ENCODE measurements around the gene AIF1. TPM values are rescaled to one million over a fixed set of nuclear protein-coding genes. Genes with fewer than 3 reads are reported as not detected.
"Not testable (repeated sequence)": the region's sequence is repeated elsewhere in the genome, so short reads cannot be mapped to it uniquely, and the experiment has no call there.

AIF1 gene
- total RNA-seq, 1 donor from 2014 or later, result 15.2 TPM

DNA sequence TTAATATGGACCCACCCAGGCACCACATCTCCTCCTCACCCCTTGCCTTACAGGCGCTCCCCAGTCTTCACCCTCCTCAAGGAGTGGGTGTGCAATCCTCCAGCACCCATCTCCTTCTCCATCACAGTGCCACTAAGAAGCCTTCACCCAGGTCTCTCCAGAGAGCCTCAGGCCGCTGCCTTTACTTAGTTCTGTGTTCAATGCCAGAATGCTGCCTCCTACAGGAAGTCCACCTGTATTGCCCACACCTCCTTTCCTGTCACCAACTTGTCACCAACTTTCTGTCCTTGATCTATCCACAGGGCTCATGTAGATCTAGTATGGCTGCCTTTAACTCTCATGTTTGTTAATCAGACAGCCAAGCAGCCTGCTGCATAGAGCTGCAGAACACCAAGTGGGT lies 29.5 kb upstream of the AIF1 start:
- intact Hi-C loops (cut with micrococcal nuclease), result no loop called here
- Histone ChIP-seq H3K27ac (replicated peaks) (peak overlapping the region; percentile 53), H3K36me3 (no peaks in the 10 kb centered on the region), H3K4me3 (no peak overlapping the region), H3K27me3 (ENCODE audit: low read depth) (no peaks in the 10 kb centered on the region), H3K4me1 (peaks cover 27% of the 10 kb centered on the region), H3K9me3 (replicated peaks) (no peaks in the 10 kb centered on the region)
- TF ChIP-seq, protein P1, sequence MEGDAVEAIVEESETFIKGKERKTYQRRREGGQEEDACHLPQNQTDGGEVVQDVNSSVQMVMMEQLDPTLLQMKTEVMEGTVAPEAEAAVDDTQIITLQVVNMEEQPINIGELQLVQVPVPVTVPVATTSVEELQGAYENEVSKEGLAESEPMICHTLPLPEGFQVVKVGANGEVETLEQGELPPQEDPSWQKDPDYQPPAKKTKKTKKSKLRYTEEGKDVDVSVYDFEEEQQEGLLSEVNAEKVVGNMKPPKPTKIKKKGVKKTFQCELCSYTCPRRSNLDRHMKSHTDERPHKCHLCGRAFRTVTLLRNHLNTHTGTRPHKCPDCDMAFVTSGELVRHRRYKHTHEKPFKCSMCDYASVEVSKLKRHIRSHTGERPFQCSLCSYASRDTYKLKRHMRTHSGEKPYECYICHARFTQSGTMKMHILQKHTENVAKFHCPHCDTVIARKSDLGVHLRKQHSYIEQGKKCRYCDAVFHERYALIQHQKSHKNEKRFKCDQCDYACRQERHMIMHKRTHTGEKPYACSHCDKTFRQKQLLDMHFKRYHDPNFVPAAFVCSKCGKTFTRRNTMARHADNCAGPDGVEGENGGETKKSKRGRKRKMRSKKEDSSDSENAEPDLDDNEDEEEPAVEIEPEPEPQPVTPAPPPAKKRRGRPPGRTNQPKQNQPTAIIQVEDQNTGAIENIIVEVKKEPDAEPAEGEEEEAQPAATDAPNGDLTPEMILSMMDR (IDR thresholded peaks at IDR 0.05; ENCODE audit: borderline replicate concordance), result no peak
- DNase-seq, result no peak

DNA sequence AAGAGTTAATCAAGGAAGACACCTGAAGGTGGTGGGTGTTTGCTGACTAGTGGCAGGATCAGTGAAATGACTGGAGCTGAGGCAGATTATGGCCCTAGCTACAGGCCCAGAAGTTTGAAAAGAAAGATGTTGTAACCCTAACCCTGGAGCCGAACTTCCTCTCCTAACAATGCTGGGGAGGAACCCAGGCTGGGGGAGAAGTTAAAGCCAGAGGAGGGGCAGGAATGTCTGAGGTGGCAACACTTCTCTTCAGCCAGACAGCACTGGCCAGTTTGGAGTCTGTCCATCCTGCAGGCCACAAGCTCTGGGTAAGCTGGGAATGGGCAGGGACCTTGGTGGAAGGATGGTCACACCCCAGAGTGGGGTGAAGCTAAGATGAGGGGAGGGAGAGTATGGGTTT lies 29.0 kb upstream of the AIF1 start, which contains the start of gene LST1:
LST1 (plus strand) TSS at position 270 of the 400 bp plus-strand sequence. CDS start 1,023 bp downstream, outside the sequence.
- TF ChIP-seq, protein P1 (IDR thresholded peaks at IDR 0.05; ENCODE audit: borderline replicate concordance), result no peak
- H3K27ac ChIP-seq (replicated peaks), result peak within 1 kb of the TSS; percentile 53
- H3K27me3 ChIP-seq (ENCODE audit: low read depth), result no peaks in the 10 kb centered on the region
- H3K9me3 ChIP-seq (replicated peaks), result no peaks in the 10 kb centered on the region
- DNase-seq, result no peak
- intact Hi-C loops (cut with micrococcal nuclease), result no loop called here
- peak within 1 kb of the TSS; percentile 29 for H3K4me3 ChIP-seq
- H3K36me3 ChIP-seq, result no peaks in the 10 kb centered on the region
- peaks cover 23% of the 10 kb centered on the region for H3K4me1 ChIP-seq

DNA sequence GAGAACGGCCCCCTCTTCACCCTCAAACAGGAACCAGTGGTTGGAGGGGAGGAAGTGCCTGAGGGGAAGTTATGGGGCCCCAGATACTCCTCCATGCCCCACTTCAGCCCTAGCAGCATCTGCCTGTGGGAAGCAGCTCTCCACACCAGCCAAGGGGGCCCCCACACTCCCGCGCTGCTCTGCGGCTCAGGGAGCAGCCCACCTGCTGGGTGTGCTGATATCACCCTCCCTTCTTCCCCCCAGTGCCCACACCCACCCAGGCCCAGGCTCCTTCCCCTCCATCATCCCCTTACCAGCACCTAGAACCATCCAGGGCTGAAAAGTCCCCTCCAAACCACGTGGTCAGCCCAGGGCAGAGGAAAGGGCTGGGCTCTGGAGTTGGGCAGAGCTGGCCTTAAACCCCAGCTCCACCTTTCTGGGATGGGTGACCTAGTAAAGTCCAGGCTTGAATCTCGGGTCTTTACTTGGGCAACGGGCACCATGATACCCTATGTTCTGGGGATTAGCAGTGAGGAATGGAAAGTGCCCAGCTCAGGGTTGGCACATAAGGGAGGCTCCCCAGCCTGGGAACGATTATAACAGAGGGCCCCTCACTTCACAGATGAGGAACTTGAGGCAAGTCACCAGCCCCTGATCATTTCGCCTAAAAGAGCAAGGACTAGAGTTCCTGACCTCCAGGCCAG lies 28.3 kb upstream of the AIF1 start:
- no peaks in the 10 kb centered on the region for H3K27me3 ChIP-seq (ENCODE audit: low read depth)
- no peaks in the 10 kb centered on the region for H3K36me3 ChIP-seq
- H3K9me3 ChIP-seq (replicated peaks), result no peaks in the 10 kb centered on the region
- H3K27ac ChIP-seq (replicated peaks), result peak overlapping the region; percentile 49
- DNase-seq, result no peak
- TF ChIP-seq, protein P1 (IDR thresholded peaks at IDR 0.05; ENCODE audit: borderline replicate concordance), result no peak
- intact Hi-C loops (cut with micrococcal nuclease), result no loop called here
- peak overlapping the region; percentile 29 for H3K4me3 ChIP-seq
- peaks cover 16% of the 10 kb centered on the region for H3K4me1 ChIP-seq

DNA sequence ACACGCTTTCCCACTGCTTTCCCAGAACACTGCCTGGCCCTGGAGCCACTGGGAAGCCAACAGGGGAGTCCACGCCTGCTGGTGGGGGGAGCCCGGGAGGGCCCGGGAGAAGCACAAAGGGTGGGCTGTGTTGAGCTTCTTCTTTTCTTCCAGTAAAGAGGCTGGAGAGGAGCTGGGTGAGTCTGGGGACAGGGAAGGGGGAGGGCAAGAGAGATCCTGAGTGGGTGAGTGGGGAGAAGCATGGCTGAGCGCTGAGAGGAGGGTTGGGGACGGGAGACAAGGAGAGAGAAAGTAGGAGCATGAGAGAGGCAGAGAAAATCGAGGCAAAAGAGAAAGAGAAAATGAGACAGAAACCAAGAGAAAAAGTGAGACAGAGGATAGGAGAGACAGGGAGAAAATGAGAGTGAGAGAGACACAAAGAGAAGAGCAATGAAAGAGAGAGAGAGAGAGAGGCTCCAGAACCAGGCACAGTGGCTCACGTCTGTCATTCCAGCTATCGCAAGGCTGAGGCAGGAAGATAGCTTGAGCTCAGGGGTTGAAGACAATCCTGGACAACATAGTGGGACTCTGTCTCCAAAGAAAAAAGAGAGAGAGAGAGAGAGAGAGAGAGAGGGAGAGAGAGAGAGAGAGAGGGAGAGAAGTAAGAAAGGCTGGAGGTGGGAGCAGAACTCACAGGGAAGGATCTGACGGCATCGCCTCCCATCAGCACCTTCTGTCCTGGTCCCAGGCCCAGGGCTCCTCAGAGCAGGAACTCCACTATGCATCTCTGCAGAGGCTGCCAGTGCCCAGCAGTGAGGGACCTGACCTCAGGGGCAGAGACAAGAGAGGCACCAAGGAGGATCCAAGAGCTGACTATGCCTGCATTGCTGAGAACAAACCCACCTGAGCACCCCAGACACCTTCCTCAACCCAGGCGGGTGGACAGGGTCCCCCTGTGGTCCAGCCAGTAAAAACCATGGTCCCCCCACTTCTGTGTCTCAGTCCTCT lies 26.9 kb upstream of the AIF1 start:
- Histone ChIP-seq H3K4me1 (peaks cover 3% of the 10 kb centered on the region), H3K27ac (replicated peaks) (peak overlapping the region; percentile 49), H3K27me3 (ENCODE audit: low read depth) (no peaks in the 10 kb centered on the region), H3K36me3 (no peaks in the 10 kb centered on the region), H3K4me3 (peak overlapping the region; percentile 29), H3K9me3 (replicated peaks) (no peaks in the 10 kb centered on the region)
- intact Hi-C loops (cut with micrococcal nuclease), result no loop called here
- TF ChIP-seq, protein P1 (IDR thresholded peaks at IDR 0.05; ENCODE audit: borderline replicate concordance), result no peak
- DNase-seq, result no peak

DNA sequence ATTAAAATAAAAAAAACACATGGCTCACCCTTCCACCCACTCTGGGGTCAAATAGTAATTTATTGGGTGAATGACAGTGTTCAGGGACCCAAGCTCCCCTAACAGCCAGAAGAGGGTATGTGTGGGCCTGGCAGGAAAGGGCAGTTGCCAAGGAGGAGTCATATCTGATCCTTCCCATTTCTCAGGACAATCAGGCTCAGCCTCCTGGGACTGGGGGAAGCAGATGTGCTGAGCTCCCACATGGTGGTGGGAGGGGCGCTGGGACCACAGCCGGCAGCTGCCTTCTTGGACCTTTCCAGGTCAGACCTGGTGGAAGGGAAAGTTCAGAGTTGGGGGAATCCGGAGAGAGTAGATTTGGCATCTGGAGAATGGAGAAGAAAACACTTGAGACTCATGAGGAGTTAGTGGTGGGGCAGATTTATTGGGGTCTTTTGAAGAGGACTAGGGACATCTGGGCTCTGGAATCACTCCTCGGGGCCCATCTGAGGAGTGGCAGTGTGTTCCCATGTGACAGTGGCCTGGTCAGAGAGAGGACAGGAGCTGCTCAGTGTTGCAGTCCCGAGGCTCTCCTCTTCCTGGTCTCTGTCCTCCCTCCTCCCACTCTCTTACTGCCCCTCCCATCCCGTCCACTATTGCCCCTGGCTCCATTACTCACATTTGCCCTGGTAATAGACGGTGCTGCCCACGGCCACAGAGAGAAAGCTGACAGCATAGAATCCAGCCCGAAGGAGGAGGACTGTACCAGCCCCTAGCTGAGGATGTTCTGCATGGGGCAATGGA lies 26.0 kb upstream of the AIF1 start:
- intact Hi-C loops (cut with micrococcal nuclease), result no loop called here
- no peak overlapping the region for H3K27ac ChIP-seq (replicated peaks)

DNA sequence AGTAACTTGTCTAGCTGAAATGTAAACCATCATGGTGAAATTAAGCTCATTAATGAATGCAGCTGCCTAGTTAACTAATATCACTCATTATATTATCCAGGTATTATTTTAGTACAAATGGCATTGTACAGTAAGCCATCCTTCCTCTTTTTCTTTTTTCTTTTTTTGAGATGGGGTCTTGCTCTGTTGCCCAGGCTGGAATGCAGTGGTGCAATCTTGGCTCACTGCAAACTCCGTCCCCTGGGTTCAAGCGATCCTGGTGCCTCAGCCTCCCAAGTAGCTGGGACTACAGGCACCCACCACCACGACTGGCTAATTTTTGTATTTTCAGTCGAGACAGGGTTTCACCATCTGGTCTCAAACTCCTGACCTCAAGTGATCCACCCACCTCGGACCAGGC lies 24.3 kb upstream of the AIF1 start:
- DNase-seq; intact Hi-C loops (cut with micrococcal nuclease); H3K4me1 ChIP-seq; H3K27me3 ChIP-seq (ENCODE audit: low read depth); H3K4me3 ChIP-seq; H3K27ac ChIP-seq (replicated peaks); H3K36me3 ChIP-seq; H3K9me3 ChIP-seq (replicated peaks): not testable (repeated sequence)

More for the DNA sequence above, 26.0 kb upstream of the AIF1 start:
- DNase-seq, result no peak
- H3K36me3 ChIP-seq, result no peaks in the 10 kb centered on the region
- peaks cover 3% of the 10 kb centered on the region for H3K4me1 ChIP-seq
- H3K27me3 ChIP-seq (ENCODE audit: low read depth), result no peaks in the 10 kb centered on the region
- H3K9me3 ChIP-seq (replicated peaks), result no peaks in the 10 kb centered on the region
- no peak overlapping the region for H3K4me3 ChIP-seq
- TF ChIP-seq, protein P1 (IDR thresholded peaks at IDR 0.05; ENCODE audit: borderline replicate concordance), result no peak

Data from left ventricle myocardium inferior (tissue), 1 donor.